Keratinocyte (primary cell): ENCODE data around the gene CD68. TPM values are rescaled to one million over a fixed set of nuclear protein-coding genes. Genes with fewer than 3 reads are reported as not detected.

Experiments
- DNase-seq: peaks from one replicate; pipeline ENCODE4 v3.0.0-alpha.2; 2011; ENCODE audit warnings: low read depth, missing footprints, low spot score
- FAIRE-seq: peaks from 2 replicates; lab custom pipeline; 2011; peaks lifted over from hg19 to GRCh38; lab: Jason Lieb, UNC
- H2AFZ ChIP-seq: 2 replicates; pipeline ENCODE4 v1.6.0; 2012; ENCODE audit warnings: low read length, control low read depth, inconsistent platforms; ENCODE audit not compliant: control insufficient read depth
- H3K27ac ChIP-seq: 2 replicates; pipeline ENCODE4 v1.5.1; 2011; ENCODE audit warnings: low read length; ENCODE audit not compliant: control insufficient read depth, insufficient read depth
- H3K27me3 ChIP-seq: 3 replicates; pipeline ENCODE4 v1.6.0; 2011; ENCODE audit warnings: low read length; ENCODE audit not compliant: control insufficient read depth, insufficient read depth; ENCODE audit errors: extremely low read depth
- H3K36me3 ChIP-seq, 2 experiments: 2 replicates in 1 of 2; 3 replicates in 1 of 2; pipeline ENCODE4 v1.5.1; 2011; ENCODE audit warnings: low read length in 2 of 2, mild to moderate bottlenecking in 1 of 2; ENCODE audit not compliant: control insufficient read depth in 2 of 2, insufficient read depth in 2 of 2; ENCODE audit errors: extremely low read depth in 1 of 2
- H3K4me1 ChIP-seq: 3 replicates; pipeline ENCODE4 v1.5.1; 2011; ENCODE audit warnings: low read length; ENCODE audit not compliant: control insufficient read depth, insufficient read depth; ENCODE audit errors: extremely low read depth
- H3K4me2 ChIP-seq: 3 replicates; pipeline ENCODE4 v1.6.0; 2011; ENCODE audit warnings: low read depth, low read length; ENCODE audit not compliant: control insufficient read depth, insufficient read depth; ENCODE audit errors: extremely low read depth
- H3K4me3 ChIP-seq, 3 experiments: fragments of 200-600 bp in 1 of 3; sonication (generic) in 1 of 3; 2 replicates in 2 of 3; 3 replicates in 1 of 3; pipeline ENCODE4 v1.5.1; 2011 to 2016; ENCODE audit warnings: low read length in 3 of 3, mild to moderate bottlenecking in 3 of 3, control low read depth in 2 of 3, inconsistent platforms in 1 of 3, low read depth in 1 of 3, mixed read lengths in 1 of 3, mixed run types in 1 of 3, moderate library complexity in 1 of 3; ENCODE audit not compliant: control insufficient read depth in 2 of 3, insufficient read depth in 2 of 3; ENCODE audit errors: extremely low read depth in 1 of 3
- H3K79me2 ChIP-seq: 2 replicates; pipeline ENCODE4 v1.6.0; 2012; ENCODE audit warnings: low read length; ENCODE audit not compliant: control insufficient read depth, insufficient read depth
- H3K9ac ChIP-seq: 3 replicates; pipeline ENCODE4 v1.6.0; 2011; ENCODE audit warnings: low read length; ENCODE audit not compliant: control insufficient read depth, insufficient read depth; ENCODE audit errors: extremely low read depth
- H3K9me1 ChIP-seq: 3 replicates; pipeline ENCODE4 v1.6.0; 2011; ENCODE audit warnings: low read length; ENCODE audit not compliant: control insufficient read depth, insufficient read depth; ENCODE audit errors: extremely low read depth
- H3K9me3 ChIP-seq: 2 replicates; pipeline ENCODE4 v1.5.1; 2012; ENCODE audit warnings: low read depth, low read length; ENCODE audit not compliant: control insufficient read depth
- H4K20me1 ChIP-seq: 3 replicates; pipeline ENCODE4 v1.6.0; 2011; ENCODE audit warnings: low read length; ENCODE audit not compliant: control insufficient read depth, insufficient read depth; ENCODE audit errors: extremely low read depth
- CTCF ChIP-seq, 3 experiments: IDR thresholded peaks in 1 of 3; conservative IDR thresholded peaks in 1 of 3; optimal IDR thresholded peaks in 1 of 3; 2 replicates in 2 of 3; 3 replicates in 1 of 3; pipeline versions ENCODE3 to v1.5.1; 2011; ENCODE audit warnings: low read length in 3 of 3, mild to moderate bottlenecking in 3 of 3, moderate library complexity in 2 of 3, control low read depth in 1 of 3, inconsistent platforms in 1 of 3; ENCODE audit not compliant: insufficient read depth in 2 of 3; ENCODE audit errors: extremely low read depth in 1 of 3
- EZH2 ChIP-seq: IDR thresholded peaks from one replicate; pipeline ENCODE4 v1.6.1; 2012; ENCODE audit warnings: inconsistent platforms, mild to moderate bottlenecking, low read length, moderate library complexity
- dilution Hi-C: fragments of 300-500 bp; cut with MboI; formaldehyde crosslinking; loops from one replicate; pipeline ENCODE4 v1.7.0; 2020; ENCODE audit warnings: low sequenced_read_pairs; ENCODE audit not compliant: extremely low pct_ligation_motif_present
- polyA plus RNA-seq, 5 experiments: library from polyadenylated mRNA; depleted of rRNA in 3 of 5; stranded (reverse) in 3 of 5; stranded (forward) in 1 of 5; unstranded in 1 of 5; fragments of >200 nt; gene quantifications; 1 replicate in 1 of 5; 2 replicates in 3 of 5; 3 replicates in 1 of 5; pipeline versions ENCODE4 v1.2.1 to v1.2.3, GENCODE V29; 2011 to 2012; ENCODE audit warnings: missing spikeins in 2 of 5, low read depth in 1 of 5, low replicate concordance in 1 of 5

Gene CD68
- polyA plus RNA-seq, 1 donor (not counting 4 experiments of a cell fraction or from before 2014, with no cell fraction given), result 14.0 TPM

GRCh38 chr17:7574176-7574953, 5.1 kb upstream of the CD68 start:
- dilution Hi-C loops, result no loop called here

GRCh38 chr17:7575481-7575883, 4.0 kb upstream of the CD68 start:
- peaks cover 3% of the 10 kb centered on the region for H3K9me1 ChIP-seq
- dilution Hi-C loops, result no loop called here
- peaks cover 55% of the 10 kb centered on the region for H3K79me2 ChIP-seq
- no peak overlapping the region for H2AFZ ChIP-seq
- no peaks in the 10 kb centered on the region for H3K27me3 ChIP-seq
- H3K36me3 ChIP-seq, result peaks cover 34 to 68% of the 10 kb centered on the region in 2 experiments
- peak overlapping the region; percentile 98 for H3K9ac ChIP-seq
- FAIRE-seq, result no peak
- H4K20me1 ChIP-seq, result peaks cover 54% of the 10 kb centered on the region
- peak overlapping the region; percentile 88 for H3K4me2 ChIP-seq
- no peaks in the 10 kb centered on the region for H3K9me3 ChIP-seq
- H3K27ac ChIP-seq, result peak overlapping the region; percentile 93
- H3K4me3 ChIP-seq, result peak overlapping the region in 1 of 3 experiments; percentile 85
- DNase-seq, result no peak
- TF ChIP-seq EZH2 (no peak), CTCF (optimal IDR thresholded peaks at IDR 0.05 in 1 of 3, IDR thresholded peaks at IDR 0.05 in 1 of 3, conservative IDR thresholded peaks at IDR 0.05 in 1 of 3; ENCODE audit: extremely low read depth in 1 of 3, insufficient read depth in 2 of 3, low read length in 3 of 3) (no peak)
- peaks cover 48% of the 10 kb centered on the region for H3K4me1 ChIP-seq

More at GRCh38 chr17:7574176-7574953, 5.1 kb upstream of the CD68 start:
- H3K9me1 ChIP-seq, result peaks cover 3% of the 10 kb centered on the region
- H3K9ac ChIP-seq, result peak overlapping the region; percentile 98
- H2AFZ ChIP-seq, result no peak overlapping the region
- H3K36me3 ChIP-seq, result peaks cover 43 to 69% of the 10 kb centered on the region in 2 experiments
- peaks cover 58% of the 10 kb centered on the region for H3K79me2 ChIP-seq
- peak overlapping the region; percentile 93 for H3K27ac ChIP-seq
- no peaks in the 10 kb centered on the region for H3K27me3 ChIP-seq
- no peak for DNase-seq
- peaks cover 54% of the 10 kb centered on the region for H4K20me1 ChIP-seq
- peak overlapping the region; percentile 85 to 96 (median 91) for H3K4me3 ChIP-seq
- no peak for FAIRE-seq
- no peak for TF ChIP-seq CTCF (optimal IDR thresholded peaks at IDR 0.05 in 1 of 3, IDR thresholded peaks at IDR 0.05 in 1 of 3, conservative IDR thresholded peaks at IDR 0.05 in 1 of 3; ENCODE audit: extremely low read depth in 1 of 3, insufficient read depth in 2 of 3, low read length in 3 of 3)
- no peak for TF ChIP-seq EZH2
- H3K4me2 ChIP-seq, result peak overlapping the region; percentile 88
- H3K4me1 ChIP-seq, result peaks cover 39% of the 10 kb centered on the region
- no peaks in the 10 kb centered on the region for H3K9me3 ChIP-seq
